GM19035 (cell line): ENCODE data around the gene TMEM151A.
"Not testable (repeated sequence)": the region's sequence is repeated elsewhere in the genome, so short reads cannot be mapped to it uniquely, and the experiment has no call there.

Experiments used
- ATAC-seq: cut with Tn5 transposase; IDR thresholded peaks from one replicate; pipeline ENCODE4 v1.9.1; 2021; ENCODE audit not compliant: unreplicated experiment

The TMEM151A gene

DNA sequence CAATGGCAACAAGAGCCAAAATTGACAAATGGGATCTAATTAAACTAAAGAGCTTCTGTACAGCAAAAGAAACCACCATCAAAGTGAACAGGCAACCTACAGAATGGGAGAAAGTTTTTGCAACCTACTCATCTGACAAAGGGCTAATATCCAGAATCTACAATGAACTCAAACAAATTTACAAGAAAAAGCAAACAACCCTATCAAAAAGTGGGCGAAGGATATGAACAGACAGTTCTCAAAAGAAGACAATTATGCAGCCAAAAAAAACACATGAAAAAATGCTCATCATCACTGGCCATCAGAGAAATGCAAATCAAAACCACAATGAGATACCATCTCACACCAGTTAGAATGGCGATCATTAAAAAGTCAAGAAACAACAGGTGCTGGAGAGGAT lies 28.6 kb downstream of the TMEM151A start:
- ATAC-seq, result not testable (repeated sequence)

- not testable (repeated sequence) for ATAC-seq
Observed at GRCh38 chr11:66320748-66321147, 29.1 kb downstream of the TMEM151A start.

GRCh38 chr11:66321606-66322005 lies 29.9 kb downstream of the TMEM151A start:
- ATAC-seq, result no peak

- no peak for ATAC-seq
Observed at GRCh38 chr11:66322732-66323427, 31.2 kb downstream of the TMEM151A start.

GRCh38 chr11:66323684-66324083 lies 32.0 kb downstream of the TMEM151A start:
- no peak for ATAC-seq

GRCh38 chr11:66324664-66325063 lies 33.0 kb downstream of the TMEM151A start:
- ATAC-seq, result no peak

- ATAC-seq, result no peak
Observed at GRCh38 chr11:66325263-66325671, 33.6 kb downstream of the TMEM151A start.

DNA sequence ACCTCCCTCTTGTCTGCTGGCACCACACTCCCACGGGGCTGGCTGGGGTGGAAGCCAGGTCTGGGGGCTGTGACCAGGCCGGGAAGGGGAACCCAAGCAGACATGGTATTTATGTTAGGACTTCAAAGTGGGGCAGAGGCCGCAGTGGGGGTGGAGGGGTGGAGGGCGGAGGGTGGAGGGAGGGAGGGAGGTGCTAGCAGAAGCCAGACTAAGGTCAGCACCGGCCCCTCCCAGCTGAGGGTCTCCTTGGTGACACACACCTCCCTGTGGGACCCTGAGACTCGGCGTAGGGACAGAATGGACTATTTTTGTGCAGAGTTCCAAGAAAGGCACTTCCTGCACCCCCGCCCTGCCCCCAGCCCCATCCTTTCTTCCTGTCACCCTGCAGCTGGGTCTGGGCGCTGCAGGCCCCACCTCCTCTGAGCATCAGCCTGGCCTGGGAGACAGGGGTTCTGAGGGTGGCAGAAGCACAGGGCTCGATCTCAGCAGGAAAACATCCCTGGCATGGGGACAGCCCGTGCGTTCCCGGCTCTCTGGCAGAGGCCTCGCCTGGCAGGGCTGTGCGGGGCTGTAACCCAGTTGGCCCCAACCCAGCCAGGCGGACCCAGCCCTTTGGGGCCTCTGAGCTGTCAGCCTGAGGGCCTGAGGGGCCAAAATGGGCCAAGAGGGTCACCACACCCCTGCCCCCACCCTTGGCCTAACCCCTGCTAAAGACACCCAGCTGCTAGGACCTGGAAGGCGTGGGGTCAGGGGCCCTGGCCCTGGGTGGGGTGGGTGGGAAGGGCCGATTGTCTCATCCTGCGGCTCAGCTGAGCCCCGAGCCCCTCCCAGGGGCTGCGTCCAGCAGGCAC lies 34.8 kb downstream of the TMEM151A start:
- no peak for ATAC-seq

GRCh38 chr11:66327171-66328030 lies 35.7 kb downstream of the TMEM151A start:
- no peak for ATAC-seq

DNA sequence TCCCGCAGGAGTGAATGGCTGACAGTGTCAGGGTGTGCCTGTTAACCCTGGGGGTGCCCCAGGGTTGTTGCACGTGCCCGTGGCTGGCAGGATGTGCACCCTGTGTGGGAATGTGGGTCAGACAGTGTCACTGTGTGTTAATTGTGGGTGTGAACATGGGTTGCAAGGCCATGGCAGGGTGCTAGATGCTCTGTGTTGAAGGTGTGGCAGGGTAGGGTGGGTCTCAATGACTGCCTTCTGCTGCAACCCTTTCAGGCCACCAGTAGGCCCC lies 36.3 kb downstream of the TMEM151A start:
- ATAC-seq, result no peak

DNA sequence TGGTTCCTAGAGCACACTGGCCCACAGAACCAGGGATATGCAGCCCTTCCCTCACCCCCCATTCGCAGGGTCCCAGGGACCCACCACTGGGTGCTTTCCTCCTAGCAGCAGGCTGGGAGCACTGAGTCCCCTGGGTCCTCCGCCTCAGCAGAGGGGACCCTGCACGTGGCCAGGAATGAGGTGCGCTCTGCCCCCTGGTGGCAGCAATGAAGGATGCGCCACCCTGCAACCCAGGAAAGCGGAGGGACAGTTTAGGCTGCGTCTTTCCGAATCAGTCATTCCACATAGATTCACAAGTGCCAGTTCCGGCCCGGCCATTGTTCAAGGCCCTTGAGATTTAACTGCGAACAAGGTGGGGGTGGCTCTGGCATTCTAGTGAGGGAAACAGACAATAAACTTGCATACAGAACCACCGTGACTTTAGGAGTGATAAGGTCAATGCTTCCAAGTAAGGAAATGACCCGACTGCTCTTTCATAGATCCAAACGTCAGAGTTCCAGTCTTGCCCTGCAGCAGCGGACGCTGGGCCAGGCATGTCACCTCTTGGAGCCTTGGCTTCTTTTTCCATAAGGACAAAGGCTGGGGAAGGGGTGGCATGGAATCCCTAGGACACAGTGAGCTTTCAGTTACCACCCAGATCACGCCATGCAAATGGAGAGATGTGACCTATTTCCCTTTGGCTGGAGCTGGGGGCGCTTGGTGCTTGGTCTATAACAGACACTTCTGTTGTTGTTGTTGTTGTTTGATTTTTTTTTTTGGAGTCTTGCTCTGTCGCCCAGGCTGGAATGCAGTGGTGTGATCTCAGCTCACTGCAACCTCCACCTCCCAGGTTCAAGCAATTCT lies 36.8 kb downstream of the TMEM151A start:
- ATAC-seq, result no peak

GRCh38 chr11:66329165-66329673 lies 37.5 kb downstream of the TMEM151A start:
- ATAC-seq, result no peak

DNA sequence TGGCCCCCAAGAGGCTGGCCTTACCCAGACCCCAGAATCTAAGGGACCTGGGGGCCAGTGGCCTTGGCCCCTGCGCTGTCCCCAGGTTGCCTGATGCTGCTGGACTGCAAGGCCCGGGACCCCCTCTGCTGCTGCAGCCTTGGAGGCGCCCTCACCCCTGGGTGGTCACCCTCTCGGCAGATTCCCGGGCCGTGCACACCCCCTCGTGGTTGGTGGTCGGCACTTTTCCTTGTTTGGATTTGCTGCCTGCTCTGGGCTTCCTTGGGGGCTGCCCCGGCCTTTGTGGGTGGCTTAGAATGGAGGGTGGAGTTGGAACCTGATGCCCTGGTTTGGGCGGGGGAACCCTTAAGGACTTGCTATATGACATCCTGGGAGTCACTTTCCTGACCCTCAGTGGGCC lies 39.2 kb downstream of the TMEM151A start:
- no peak for ATAC-seq

- no peak for ATAC-seq
Observed at GRCh38 chr11:66331542-66332370, 40.1 kb downstream of the TMEM151A start.

GRCh38 chr11:66332371-66333219 lies 40.9 kb downstream of the TMEM151A start:
- ATAC-seq, result no peak

DNA sequence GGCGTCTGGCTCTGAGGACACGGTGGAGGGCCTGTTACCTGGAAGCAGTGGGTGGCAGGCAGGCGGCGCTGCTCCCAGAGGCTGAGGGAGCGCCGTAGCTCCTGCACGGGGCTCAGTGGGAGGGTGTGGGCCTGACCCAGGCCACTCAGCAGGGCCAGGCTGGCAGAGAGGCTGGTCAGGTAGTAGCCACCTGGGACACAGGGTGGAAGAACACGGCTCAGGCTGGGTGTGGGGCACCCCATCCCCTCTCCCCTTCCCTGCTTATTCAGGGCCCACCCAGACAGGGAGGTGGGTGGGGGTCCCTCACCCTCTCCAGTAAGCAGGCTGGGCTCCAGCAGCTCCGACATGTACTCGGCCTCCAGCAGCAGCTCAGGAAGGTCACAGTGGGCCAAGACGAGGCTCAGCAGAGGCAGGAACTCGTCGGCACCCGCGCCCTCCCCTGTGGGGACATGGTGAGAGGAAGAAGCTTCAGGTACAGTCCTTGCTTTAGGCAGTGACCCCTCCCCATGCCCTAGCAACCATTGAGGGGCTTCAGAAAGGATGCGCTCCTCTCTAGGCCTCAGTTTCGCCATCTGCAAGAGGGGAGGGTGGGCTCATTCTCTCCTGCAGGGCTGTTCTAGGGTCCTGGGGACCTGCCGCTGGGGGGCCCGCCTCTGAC lies 41.7 kb downstream of the TMEM151A start:
- ATAC-seq, result no peak

GRCh38 chr11:66333896-66334604 lies 42.4 kb downstream of the TMEM151A start:
- ATAC-seq, result no peak
